Esophagus muscularis mucosa (tissue), 4 donors: ENCODE data around the gene EHD4. TPM values are rescaled to one million over a fixed set of nuclear protein-coding genes. Genes with fewer than 3 reads are reported as not detected.

Experiments used
- DNase-seq: peaks from one replicate; pipeline ENCODE4 v3.0.0-alpha.2; 2017; ENCODE audit errors: extremely low spot score
- H3K27ac ChIP-seq, 4 donors: fragments of 200-600 bp; sonication (generic); replicated peaks in 1 of 4; 1 replicate in 3 of 4; 2 replicates in 1 of 4; pipeline ENCODE4 v1.5.1; 2016 to 2019; ENCODE audit warnings: mild to moderate bottlenecking in 1 of 4
- H3K27me3 ChIP-seq, 4 donors: fragments of 200-600 bp; sonication (generic); one replicate each; pipeline versions ENCODE4 v1.5.1 to v1.6.0; 2016 to 2019
- H3K36me3 ChIP-seq, 4 donors: fragments of 200-600 bp; sonication (generic); one replicate each; pipeline ENCODE4 v1.5.1; 2016 to 2019
- H3K4me1 ChIP-seq, 4 donors: fragments of 200-600 bp; sonication (generic); one replicate each; pipeline ENCODE4 v1.5.1; 2016 to 2019
- H3K4me3 ChIP-seq, 4 donors: fragments of 200-600 bp; sonication (generic); 1 replicate in 2 of 4; 2 replicates in 2 of 4; pipeline ENCODE4 v1.5.1; 2016 to 2019; ENCODE audit warnings: mild to moderate bottlenecking in 4 of 4, moderate library complexity in 1 of 4
- H3K9me3 ChIP-seq, 4 donors: fragments of 200-600 bp; sonication (generic); 1 replicate in 3 of 4; 2 replicates in 1 of 4; pipeline ENCODE4 v1.5.1; 2016 to 2019
- CTCF ChIP-seq, 3 experiments: fragments of 200-600 bp in 2 of 3; fragments of 450-650 bp in 1 of 3; sonication (generic) in 2 of 3; IDR thresholded peaks; one replicate each; pipeline ENCODE4 v1.5.1; 2017 to 2019; ENCODE audit warnings: antibody characterized with exemption in 3 of 3, mild to moderate bottlenecking in 2 of 3, moderate library complexity in 1 of 3
- EP300 ChIP-seq: sonication (generic); formaldehyde crosslinking; IDR thresholded peaks from one replicate; pipeline ENCODE4 v1.6.1; 2017; ENCODE audit warnings: antibody characterized with exemption
- POLR2A ChIP-seq: fragments of 450-650 bp; IDR thresholded peaks from one replicate; pipeline ENCODE4 v1.6.1; 2017; ENCODE audit warnings: antibody characterized with exemption, moderate library complexity, mild to moderate bottlenecking, low read depth
- POLR2AphosphoS5 ChIP-seq, 2 donors: sonication (generic); formaldehyde crosslinking; IDR thresholded peaks; one replicate each; pipeline ENCODE4 v1.6.1; 2017; ENCODE audit warnings: antibody characterized with exemption in 2 of 2
- WGBS: methylation state at CpG from one replicate; pipeline ENCODE4 v1.1.5; 2018; 5-methylcytosine and 5-hydroxymethylcytosine counted together
- intact Hi-C: fragments of 100-400 bp; cut with DNase I; formaldehyde crosslinking; loops from one replicate; pipeline ENCODE4 v1.15.1; 2023
- total RNA-seq, 4 donors: library from RNA; depleted of rRNA; stranded (reverse); fragments of >200 nt; gene quantifications; one replicate each; pipeline versions ENCODE4 v1.1.0 to v1.2.1, GENCODE V29; 2016

EHD4 gene
- total RNA-seq, 4 donors from 2014 or later, result 10.0 to 24.7 (median 21.7) TPM

DNA sequence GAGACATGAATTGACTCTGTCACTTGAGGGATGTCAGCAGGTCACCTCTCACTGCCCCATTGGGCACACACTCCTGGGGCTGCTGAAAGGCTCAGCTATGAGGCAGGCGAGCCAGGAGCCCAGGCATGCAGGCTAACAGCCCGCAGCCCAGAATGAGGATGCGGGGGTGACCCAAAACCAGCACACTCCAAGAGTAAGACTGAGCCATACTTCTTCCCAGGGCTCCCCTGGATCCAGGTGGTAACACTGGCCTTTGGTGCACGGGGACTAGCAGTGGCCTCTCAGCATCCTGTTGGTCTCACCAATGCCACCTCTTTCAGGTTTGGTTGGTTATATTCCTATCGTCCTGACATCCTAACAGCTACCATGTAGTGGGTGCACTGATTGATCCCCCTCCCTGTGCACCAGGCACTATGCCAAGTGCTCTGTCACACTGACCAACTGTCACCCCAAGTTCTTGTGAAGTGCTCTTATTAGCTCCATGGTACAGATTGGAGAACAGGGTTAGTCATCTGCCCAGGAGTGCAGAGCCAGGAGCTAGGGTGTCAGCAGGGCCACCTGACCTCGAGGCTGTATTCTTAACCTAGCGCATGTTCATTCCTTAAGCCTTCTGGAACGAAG, 53.7 kb downstream of the EHD4 start:
- Histone ChIP-seq H3K4me1 (peaks cover 77 to 85% (median 79%) of the 10 kb centered on the region in 4 donors), H3K9me3 (no peaks in the 10 kb centered on the region), H3K4me3 (no peak overlapping the region), H3K36me3 (peaks cover 0 to 14% (median 10%) of the 10 kb centered on the region in 4 donors), H3K27me3 (no peaks in the 10 kb centered on the region), H3K27ac (peak overlapping the region; percentile 20 to 45 (median 42))
- 86% methylated on average over 5 of the region's 8 CpGs for WGBS
- intact Hi-C loops, result no loop called here
- DNase-seq, result no peak
- TF ChIP-seq CTCF (IDR thresholded peaks at IDR 0.05) (no peak), POLR2AphosphoS5 (IDR thresholded peaks at IDR 0.05) (no peak), POLR2A (no peak), EP300 (no peak)

GRCh38 chr15:41917767-41918430, 54.5 kb downstream of the EHD4 start:
- H3K36me3 ChIP-seq, result peaks cover 0 to 14% (median 10%) of the 10 kb centered on the region in 4 donors
- H3K4me3 ChIP-seq, result no peak overlapping the region
- H3K9me3 ChIP-seq, result no peaks in the 10 kb centered on the region
- TF ChIP-seq POLR2AphosphoS5 (IDR thresholded peaks at IDR 0.05) (no peak), POLR2A (no peak), CTCF (IDR thresholded peaks at IDR 0.05) (no peak), EP300 (no peak)
- 73% methylated on average over 9 of the region's 10 CpGs for WGBS
- H3K27ac ChIP-seq, result peak overlapping the region in 3 of 4 donors; percentile 32 to 53 (median 48)
- DNase-seq, result no peak
- intact Hi-C loops, result no loop called here
- no peaks in the 10 kb centered on the region for H3K27me3 ChIP-seq
- H3K4me1 ChIP-seq, result peaks cover 74 to 88% (median 82%) of the 10 kb centered on the region in 4 donors

DNA sequence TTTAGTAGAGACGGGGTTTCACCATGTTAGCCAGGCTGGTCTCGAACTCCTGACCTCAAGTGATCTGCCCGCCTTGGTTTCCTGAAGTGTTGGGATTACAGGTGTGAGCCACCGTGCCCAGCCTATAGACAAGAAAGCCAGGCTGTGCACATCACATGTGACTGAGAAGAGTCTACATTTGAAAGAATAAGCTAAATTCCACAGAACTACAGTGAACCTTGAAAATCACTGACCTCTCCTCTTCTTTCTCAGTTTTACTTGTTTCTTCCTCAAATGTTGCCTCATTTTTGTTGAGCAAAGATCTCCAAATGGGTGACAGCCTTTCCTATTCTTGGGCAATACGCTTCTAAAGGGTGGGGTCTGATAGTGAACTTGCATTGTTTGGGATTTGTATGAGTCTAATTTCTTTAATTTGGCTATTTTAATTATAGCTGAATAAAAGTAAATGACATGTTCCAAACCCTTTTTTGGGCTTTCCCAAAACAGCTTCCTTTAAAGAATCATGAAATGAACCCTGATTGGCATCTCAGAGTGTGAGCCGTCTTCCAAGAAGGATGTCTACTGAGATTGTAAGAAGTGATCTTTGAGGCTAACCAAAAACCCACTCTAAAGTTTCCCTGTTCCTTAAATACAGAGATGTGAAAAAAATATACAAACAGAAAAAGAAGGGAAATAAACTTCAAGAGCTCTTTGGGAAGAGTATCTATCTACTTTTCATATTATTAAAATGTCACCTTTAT, 56.9 kb downstream of the EHD4 start:
- H3K27ac ChIP-seq, result peak overlapping the region; percentile 12 to 53 (median 49)
- H3K9me3 ChIP-seq, result no peaks in the 10 kb centered on the region
- peaks cover 61 to 80% (median 73%) of the 10 kb centered on the region in 4 donors for H3K4me1 ChIP-seq
- no peak for DNase-seq
- no peak for TF ChIP-seq POLR2AphosphoS5 (IDR thresholded peaks at IDR 0.05)
- 84% methylated on average over 6 of the region's 6 CpGs for WGBS
- H3K4me3 ChIP-seq, result no peak overlapping the region
- intact Hi-C loops, result no loop called here
- no peaks in the 10 kb centered on the region for H3K27me3 ChIP-seq
- H3K36me3 ChIP-seq, result peaks cover 0 to 27% (median 10%) of the 10 kb centered on the region in 4 donors

- WGBS, result 34% methylated on average over 5 of the region's 5 CpGs
- Histone ChIP-seq H3K9me3 (no peaks in the 10 kb centered on the region), H3K4me3 (no peak overlapping the region), H3K27me3 (no peaks in the 10 kb centered on the region), H3K27ac (no peak overlapping the region), H3K36me3 (peaks cover 2 to 37% (median 16%) of the 10 kb centered on the region in 4 donors), H3K4me1 (peaks cover 51 to 70% (median 63%) of the 10 kb centered on the region in 4 donors)
- no peak for DNase-seq
- intact Hi-C loops, result no loop called here
- TF ChIP-seq POLR2AphosphoS5 (IDR thresholded peaks at IDR 0.05) (no peak), EP300 (no peak), POLR2A (no peak), CTCF (IDR thresholded peaks at IDR 0.05) (no peak)
Measured at GRCh38 chr15:41914411-41914810, 57.9 kb downstream of the EHD4 start.

DNA sequence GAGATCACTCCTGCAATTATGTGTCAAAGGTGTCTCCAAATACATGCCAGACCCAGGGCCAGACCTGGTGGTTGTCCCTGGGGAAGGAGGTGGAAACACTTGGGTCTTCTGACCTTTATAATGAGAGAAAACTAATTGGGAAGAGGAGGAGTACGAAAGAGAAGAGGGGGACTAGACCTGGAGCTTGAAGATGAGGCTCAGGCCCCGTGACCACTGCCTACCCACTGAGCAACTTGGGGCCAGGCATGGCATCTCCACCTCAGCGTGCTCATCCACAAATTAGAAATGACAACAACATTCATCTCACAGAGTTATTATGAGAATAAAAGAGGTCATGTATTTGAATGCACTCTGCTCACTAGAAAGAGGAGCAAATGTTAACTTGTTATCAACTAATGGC, 59.1 kb downstream of the EHD4 start:
- H3K9me3 ChIP-seq, result no peaks in the 10 kb centered on the region
- no peak overlapping the region for H3K27ac ChIP-seq
- H3K4me3 ChIP-seq, result no peak overlapping the region
- peaks cover 39 to 58% (median 52%) of the 10 kb centered on the region in 4 donors for H3K4me1 ChIP-seq
- peaks cover 11 to 38% (median 16%) of the 10 kb centered on the region in 4 donors for H3K36me3 ChIP-seq
- WGBS, result 89% methylated on average over 3 of the region's 3 CpGs
- TF ChIP-seq EP300, result no peak
- no peak for TF ChIP-seq CTCF (IDR thresholded peaks at IDR 0.05)
- TF ChIP-seq POLR2AphosphoS5 (IDR thresholded peaks at IDR 0.05), result no peak
- intact Hi-C loops, result no loop called here
- no peaks in the 10 kb centered on the region for H3K27me3 ChIP-seq
- no peak for DNase-seq
